Transverse colon (tissue), 3 donors: ENCODE data around the gene RPS6KL1.

Experiments
- CTCF ChIP-seq, 5 experiments: fragments of 200-600 bp in 3 of 5; fragments of 450-650 bp in 2 of 5; sonication (generic) in 3 of 5; IDR thresholded peaks; 1 replicate in 2 of 5; 2 replicates in 3 of 5; pipeline ENCODE4 v1.5.1; 2016 to 2017; ENCODE audit warnings: antibody characterized with exemption in 5 of 5, inconsistent platforms in 3 of 5, mild to moderate bottlenecking in 2 of 5, moderate library complexity in 1 of 5
- POLR2A ChIP-seq: fragments of 450-650 bp; IDR thresholded peaks from one replicate; pipeline ENCODE4 v1.6.1; 2016; ENCODE audit warnings: antibody characterized with exemption, mild to moderate bottlenecking, moderate library complexity

- no peak for TF ChIP-seq POLR2A
- no peak for TF ChIP-seq CTCF (IDR thresholded peaks at IDR 0.05)
Measured at GRCh38 chr14:74954232-74954946, 31.3 kb upstream of the RPS6KL1 start.
